Hepatocyte (in vitro differentiated cells): ENCODE data around the gene WDR31.

Experiments used
- EZH2 ChIP-seq: fragments of 200-600 bp; sonication (generic); IDR thresholded peaks from 2 replicates; pipeline ENCODE4 v1.6.1; 2016; ENCODE audit warnings: antibody characterized with exemption, mild to moderate bottlenecking, borderline replicate concordance
- TF ChIP-seq, protein P1 (sequence below): fragments of 200-600 bp; sonication (generic); IDR thresholded peaks from 2 replicates; pipeline ENCODE4 v1.5.1; 2016; ENCODE audit warnings: antibody characterized with exemption, mild to moderate bottlenecking; ENCODE audit not compliant: poor library complexity

DNA sequence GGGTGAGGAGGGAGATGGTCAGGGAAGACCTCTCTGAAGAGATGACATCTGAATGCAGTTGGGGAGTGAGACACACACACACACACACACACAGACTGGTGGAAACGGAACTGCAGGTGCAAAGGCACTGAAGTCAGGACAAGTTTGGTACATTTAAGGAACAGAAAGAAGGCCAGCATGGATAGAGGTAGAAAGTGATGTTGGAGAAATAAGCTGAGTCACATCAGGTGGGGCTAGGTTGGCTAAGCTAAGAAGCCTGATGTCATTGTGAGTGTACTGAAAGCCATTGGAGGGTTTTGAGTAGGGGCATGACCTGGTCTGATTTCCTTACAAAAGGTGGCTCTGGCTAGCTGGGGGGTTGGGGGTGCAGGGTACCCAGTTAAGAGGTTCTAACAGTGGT is 12.3 kb upstream of the WDR31 start:
- TF ChIP-seq, protein P1, sequence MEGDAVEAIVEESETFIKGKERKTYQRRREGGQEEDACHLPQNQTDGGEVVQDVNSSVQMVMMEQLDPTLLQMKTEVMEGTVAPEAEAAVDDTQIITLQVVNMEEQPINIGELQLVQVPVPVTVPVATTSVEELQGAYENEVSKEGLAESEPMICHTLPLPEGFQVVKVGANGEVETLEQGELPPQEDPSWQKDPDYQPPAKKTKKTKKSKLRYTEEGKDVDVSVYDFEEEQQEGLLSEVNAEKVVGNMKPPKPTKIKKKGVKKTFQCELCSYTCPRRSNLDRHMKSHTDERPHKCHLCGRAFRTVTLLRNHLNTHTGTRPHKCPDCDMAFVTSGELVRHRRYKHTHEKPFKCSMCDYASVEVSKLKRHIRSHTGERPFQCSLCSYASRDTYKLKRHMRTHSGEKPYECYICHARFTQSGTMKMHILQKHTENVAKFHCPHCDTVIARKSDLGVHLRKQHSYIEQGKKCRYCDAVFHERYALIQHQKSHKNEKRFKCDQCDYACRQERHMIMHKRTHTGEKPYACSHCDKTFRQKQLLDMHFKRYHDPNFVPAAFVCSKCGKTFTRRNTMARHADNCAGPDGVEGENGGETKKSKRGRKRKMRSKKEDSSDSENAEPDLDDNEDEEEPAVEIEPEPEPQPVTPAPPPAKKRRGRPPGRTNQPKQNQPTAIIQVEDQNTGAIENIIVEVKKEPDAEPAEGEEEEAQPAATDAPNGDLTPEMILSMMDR, result no peak
- no peak for TF ChIP-seq EZH2
